OCI-LY1 (cell line): Measurements from ENCODE around the gene CELF4.

Experiments
- H2AFZ ChIP-seq: fragments of 200-600 bp; sonication (generic), shearing (Covaris generic); 2 replicates; pipeline ENCODE4 v1.6.0; 2014; ENCODE audit warnings: antibody characterized with exemption, mild to moderate bottlenecking, low read length
- H3F3A ChIP-seq: fragments of 200-600 bp; sonication (generic), shearing (Covaris generic); 2 replicates; pipeline ENCODE4 v1.6.0; 2014; ENCODE audit warnings: mild to moderate bottlenecking, antibody characterized with exemption, low read length, moderate library complexity; ENCODE audit not compliant: insufficient read depth
- H3K27ac ChIP-seq: fragments of 200-600 bp; sonication (generic); 2 replicates; pipeline ENCODE4 v1.5.1; 2014; ENCODE audit warnings: low read length, mixed run types, mild to moderate bottlenecking, low read depth; ENCODE audit not compliant: poor library complexity, severe bottlenecking
- H3K27me3 ChIP-seq: fragments of 200-600 bp; sonication (generic); 2 replicates; pipeline ENCODE4 v1.6.0; 2014; ENCODE audit warnings: antibody characterized with exemption, mild to moderate bottlenecking, low read length, moderate library complexity; ENCODE audit not compliant: insufficient read depth
- H3K36me3 ChIP-seq: fragments of 200-600 bp; sonication (generic); 2 replicates; pipeline ENCODE4 v1.6.1; 2014; ENCODE audit warnings: mild to moderate bottlenecking, antibody characterized with exemption, low read length, moderate library complexity, mixed read lengths; ENCODE audit not compliant: insufficient read depth
- H3K4me1 ChIP-seq: fragments of 200-600 bp; sonication (generic); 2 replicates; pipeline ENCODE4 v1.5.1; 2014; ENCODE audit warnings: mild to moderate bottlenecking, low read length, moderate library complexity; ENCODE audit not compliant: insufficient read depth, severe bottlenecking
- H3K4me2 ChIP-seq: fragments of 200-600 bp; sonication (generic), shearing (Covaris generic); 2 replicates; pipeline ENCODE4 v1.6.1; 2014; ENCODE audit warnings: low read length
- H3K4me3 ChIP-seq: fragments of 200-600 bp; sonication (generic); 2 replicates; pipeline ENCODE4 v1.5.1; 2014; ENCODE audit warnings: low read length, low read depth, mild to moderate bottlenecking, mixed read lengths; ENCODE audit not compliant: poor library complexity, severe bottlenecking
- H3K79me2 ChIP-seq: fragments of 200-600 bp; shearing (Covaris generic); 2 replicates; pipeline ENCODE4 v1.6.1; 2016; ENCODE audit warnings: mixed run types, low read length, mixed read lengths; ENCODE audit not compliant: insufficient read depth
- H3K9ac ChIP-seq: fragments of 200-600 bp; sonication (generic), shearing (Covaris generic); 2 replicates; pipeline ENCODE4 v1.6.1; 2014; ENCODE audit warnings: mild to moderate bottlenecking, low read length, mixed read lengths
- H3K9me2 ChIP-seq: fragments of 200-600 bp; sonication (generic), shearing (Covaris generic); 2 replicates; pipeline ENCODE4 v1.6.1; 2014; ENCODE audit warnings: low read depth, mild to moderate bottlenecking, low read length, mixed read lengths
- H3K9me3 ChIP-seq: fragments of 200-600 bp; shearing (Covaris generic); 2 replicates; pipeline ENCODE4 v1.6.1; 2014; ENCODE audit warnings: low read length, mixed read lengths
- H4K20me1 ChIP-seq: fragments of 200-600 bp; sonication (generic), shearing (Covaris generic); 2 replicates; pipeline ENCODE4 v1.6.0; 2016; ENCODE audit warnings: mild to moderate bottlenecking, low read length; ENCODE audit not compliant: insufficient read depth
- CTCF ChIP-seq: fragments of 200-600 bp; sonication (generic), shearing (Covaris generic); IDR thresholded peaks from 2 replicates; pipeline ENCODE4 v1.5.1; 2017; ENCODE audit warnings: mild to moderate bottlenecking, antibody characterized with exemption, low read length, moderate library complexity, mixed read lengths
- EZH2 ChIP-seq: fragments of 200-600 bp; sonication (generic), shearing (Covaris generic); IDR thresholded peaks from 2 replicates; pipeline ENCODE4 v1.8.0; 2017; ENCODE audit warnings: borderline replicate concordance, mixed run types, mild to moderate bottlenecking, antibody characterized with exemption, low read length, moderate library complexity, mixed read lengths

CELF4 gene

GRCh38 chr18:37388413-37388812, 177.2 kb downstream of the CELF4 start:
- no peaks in the 10 kb centered on the region for H3K36me3 ChIP-seq
- H3K9me2 ChIP-seq, result no peaks in the 10 kb centered on the region
- no peak overlapping the region for H3K27ac ChIP-seq
- H3K9me3 ChIP-seq, result no peaks in the 10 kb centered on the region
- no peaks in the 10 kb centered on the region for H4K20me1 ChIP-seq
- no peak overlapping the region for H2AFZ ChIP-seq
- H3K27me3 ChIP-seq, result no peaks in the 10 kb centered on the region
- no peaks in the 10 kb centered on the region for H3F3A ChIP-seq
- no peak overlapping the region for H3K4me3 ChIP-seq
- no peaks in the 10 kb centered on the region for H3K4me1 ChIP-seq
- no peak overlapping the region for H3K4me2 ChIP-seq
- no peaks in the 10 kb centered on the region for H3K79me2 ChIP-seq
- no peak for TF ChIP-seq EZH2
- no peak for TF ChIP-seq CTCF
- H3K9ac ChIP-seq, result no peak overlapping the region

DNA sequence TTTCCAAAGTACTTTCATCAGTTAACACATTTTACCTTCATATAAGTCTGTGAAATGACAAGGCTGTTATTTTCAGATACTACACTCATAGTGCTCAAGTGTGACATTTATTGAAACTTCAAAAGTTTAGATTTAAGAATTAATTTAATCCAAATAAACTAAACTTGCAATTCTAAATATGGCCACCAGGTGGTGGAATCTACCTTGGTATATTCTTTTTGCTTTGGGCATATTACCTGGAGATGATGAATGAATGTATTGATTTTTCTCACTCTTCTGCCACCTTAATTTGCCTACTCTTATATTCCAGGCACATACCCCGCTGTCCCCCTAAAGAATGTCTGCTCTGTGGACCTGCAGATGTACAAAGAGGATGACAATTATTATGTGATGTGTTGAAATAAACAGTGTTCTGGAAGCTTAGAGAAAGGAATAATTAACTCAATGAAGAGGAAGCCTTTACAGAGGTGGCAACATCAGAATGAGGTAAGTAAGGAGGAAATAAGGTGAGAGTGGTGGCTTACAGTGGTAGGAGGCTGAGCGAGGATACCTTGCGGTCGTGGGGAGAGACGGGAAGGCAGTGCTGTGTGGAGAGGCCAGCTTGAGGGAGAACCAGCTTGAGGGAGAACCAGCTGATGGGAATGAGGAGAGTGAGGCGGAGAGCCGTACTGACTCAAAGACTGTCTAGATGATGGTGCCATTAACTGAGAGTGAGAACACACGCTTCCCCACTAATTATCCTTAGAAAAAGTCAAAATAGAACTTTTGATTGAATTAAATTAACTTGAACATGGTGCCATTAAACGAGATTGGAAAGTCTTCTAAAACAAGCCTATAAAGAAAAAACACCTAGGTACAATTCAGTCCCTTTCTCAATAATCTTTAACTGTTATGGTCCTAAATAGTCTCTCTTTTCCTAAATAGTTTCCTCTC, 179.5 kb downstream of the CELF4 start:
- Histone ChIP-seq H3K4me2 (no peak overlapping the region), H3K27me3 (no peaks in the 10 kb centered on the region), H3K9me3 (no peaks in the 10 kb centered on the region), H3K36me3 (no peaks in the 10 kb centered on the region), H3K9me2 (no peaks in the 10 kb centered on the region), H3K79me2 (no peaks in the 10 kb centered on the region), H3F3A (no peaks in the 10 kb centered on the region), H3K9ac (no peak overlapping the region), H3K27ac (no peak overlapping the region), H3K4me1 (no peaks in the 10 kb centered on the region), H3K4me3 (no peak overlapping the region), H2AFZ (no peak overlapping the region), H4K20me1 (no peaks in the 10 kb centered on the region)
- TF ChIP-seq EZH2 (no peak), CTCF (peak; percentile 66)

DNA sequence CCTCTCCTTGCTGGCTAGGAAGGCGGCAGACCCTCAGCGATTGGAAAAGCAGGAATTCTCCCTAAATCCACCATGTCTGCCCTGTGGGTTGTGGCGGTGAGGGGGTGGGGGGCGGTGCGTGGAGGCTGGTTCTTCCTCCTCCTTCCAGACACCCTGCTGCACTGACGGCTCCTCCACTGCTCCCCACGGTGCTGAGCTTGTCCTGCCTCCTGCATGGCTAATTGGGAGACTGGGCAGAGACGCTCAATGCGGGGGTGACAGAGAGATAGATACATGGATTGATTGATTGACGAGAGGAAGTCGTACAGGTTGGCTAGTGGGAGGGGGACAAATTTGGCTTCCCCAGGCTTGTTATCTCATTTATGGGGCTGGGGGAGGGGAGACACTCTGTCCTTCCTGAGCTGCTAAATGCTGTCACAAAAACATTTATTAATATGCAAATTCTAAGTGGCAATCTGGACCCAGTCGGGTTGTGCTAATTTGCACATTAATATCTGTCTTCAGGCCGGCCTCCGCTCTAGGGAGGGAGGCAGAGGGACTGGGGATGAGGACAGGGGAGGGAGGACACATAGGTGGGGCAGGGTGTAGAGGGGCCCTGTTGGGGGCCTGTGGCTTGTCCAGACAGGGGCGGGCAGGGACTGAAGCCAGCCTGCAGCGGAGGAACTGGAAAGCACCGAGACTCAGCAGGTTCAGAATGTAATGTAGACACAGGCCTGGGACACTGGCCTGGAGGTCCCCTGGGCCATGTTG, 181.6 kb downstream of the CELF4 start:
- Histone ChIP-seq H3K4me1 (no peaks in the 10 kb centered on the region), H3K9ac (no peak overlapping the region), H3K4me3 (no peak overlapping the region), H3K9me3 (no peaks in the 10 kb centered on the region), H2AFZ (no peak overlapping the region), H3K9me2 (no peaks in the 10 kb centered on the region), H3K4me2 (no peak overlapping the region), H3K79me2 (no peaks in the 10 kb centered on the region), H3F3A (no peaks in the 10 kb centered on the region), H3K27ac (no peak overlapping the region), H3K27me3 (no peaks in the 10 kb centered on the region), H4K20me1 (no peaks in the 10 kb centered on the region), H3K36me3 (no peaks in the 10 kb centered on the region)
- TF ChIP-seq EZH2 (no peak), CTCF (no peak)
